WTC11 (cell line): ENCODE data around the gene YY1AP1. TPM values are rescaled to one million over a fixed set of nuclear protein-coding genes. Genes with fewer than 3 reads are reported as not detected.
"Not testable (repeated sequence)": the region's sequence is repeated elsewhere in the genome, so short reads cannot be mapped to it uniquely, and the experiment has no call there.

Source experiments
- ATAC-seq: fragments of 200-7000 bp; cut with Tn5 transposase; 2 replicates; pipeline ENCODE4 v1.10.0; 2021; ENCODE audit warnings: mild to moderate bottlenecking, moderate library complexity
- CTCF ChIA-PET: fragments of 300-600 bp; sonication (Branson Sonifier 250); formaldehyde crosslinking; loops from one replicate; lab custom pipeline; 2021; ENCODE audit warnings: antibody characterized with exemption; lab: Charles Lee
- POLR2A ChIA-PET: fragments of 350-600 bp; sonication (Branson Sonifier 250); formaldehyde crosslinking; loops from one replicate; lab custom pipeline; 2021; ENCODE audit warnings: antibody characterized with exemption; lab: Charles Lee
- DNase-seq: peaks from one replicate; pipeline ENCODE4 v3.0.0; 2021; ENCODE audit warnings: low spot score
- H3K27ac Mint-ChIP-seq: 2 replicates; pipeline ENCODE4 v1.8.0; 2021; ENCODE audit warnings: mixed read lengths
- H3K27me3 Mint-ChIP-seq: 2 replicates; pipeline ENCODE4 v1.8.0; 2021; ENCODE audit warnings: low read depth, mild to moderate bottlenecking, moderate library complexity, mixed read lengths
- H3K36me3 Mint-ChIP-seq: 2 replicates; pipeline ENCODE4 v1.8.0; 2021; ENCODE audit warnings: mixed read lengths
- H3K4me1 Mint-ChIP-seq: 2 replicates; pipeline ENCODE4 v1.8.0; 2022; ENCODE audit warnings: mixed read lengths
- H3K4me3 Mint-ChIP-seq: 2 replicates; pipeline ENCODE4 v1.8.0; 2021; ENCODE audit warnings: mild to moderate bottlenecking, moderate library complexity, mixed read lengths
- H3K9me3 Mint-ChIP-seq: 2 replicates; pipeline ENCODE4 v1.8.0; 2021; ENCODE audit warnings: mixed read lengths
- CREM ChIP-seq: sonication (generic); formaldehyde crosslinking; IDR thresholded peaks from 2 replicates; pipeline ENCODE4 v1.8.1; 2022; ENCODE audit warnings: mild to moderate bottlenecking, missing genetic modification reagents, moderate library complexity
- SP1 ChIP-seq: sonication (generic); formaldehyde crosslinking; conservative IDR thresholded peaks from 2 replicates; pipeline ENCODE4 v1.8.1; 2022; ENCODE audit warnings: missing genetic modification reagents
- total RNA-seq: library from RNA; stranded (reverse); gene quantifications from 3 replicates; pipeline ENCODE4 v1.2.3, GENCODE V29; 2021
- TF ChIP-seq, protein P1 (sequence below): sonication (generic); formaldehyde crosslinking; IDR thresholded peaks from 2 replicates; pipeline ENCODE4 v1.8.1; 2023; ENCODE audit warnings: mild to moderate bottlenecking, missing genetic modification reagents
- TF ChIP-seq, protein P2 (sequence below): sonication (generic); formaldehyde crosslinking; IDR thresholded peaks from 2 replicates; pipeline ENCODE4 v1.8.1; 2022; ENCODE audit warnings: low read depth, mild to moderate bottlenecking, moderate library complexity, missing genetic modification reagents, borderline replicate concordance
- TF ChIP-seq, protein P3 (sequence below): sonication (generic); formaldehyde crosslinking; IDR thresholded peaks from 2 replicates; pipeline ENCODE4 v1.8.0; 2022; ENCODE audit warnings: mild to moderate bottlenecking, missing genetic modification reagents
- TF ChIP-seq, protein P4 (sequence below): fragments of 250-450 bp; sonication (Bioruptor Pico); IDR thresholded peaks from 2 replicates; pipeline ENCODE4 v1.9.0; 2021; ENCODE audit warnings: mild to moderate bottlenecking, borderline replicate concordance
- TF ChIP-seq, protein P5 (sequence below): sonication (generic); formaldehyde crosslinking; IDR thresholded peaks from 2 replicates; pipeline ENCODE4 v1.8.0; 2023; ENCODE audit warnings: missing genetic modification reagents

Gene YY1AP1
- total RNA-seq, 1 experiment from 2014 or later = 45.0 TPM

DNA sequence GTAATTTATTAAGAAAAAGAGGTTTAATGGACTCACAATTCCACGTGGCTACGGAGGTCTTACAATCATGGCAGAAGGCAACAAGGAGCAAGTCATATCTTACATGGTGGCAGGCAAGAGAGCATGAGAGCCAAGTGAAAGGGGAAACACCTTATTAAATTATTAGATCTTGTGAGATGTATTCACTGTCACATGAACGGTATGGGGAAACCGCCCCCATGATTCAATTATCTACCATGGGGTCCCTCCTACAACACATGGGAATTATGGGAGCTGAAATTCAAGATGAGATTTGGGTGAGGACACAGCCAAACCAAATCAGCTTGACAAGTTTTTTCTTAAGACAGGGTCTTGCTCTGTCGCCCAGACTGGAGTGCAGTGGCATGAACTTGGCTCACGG lies 14.6 kb upstream of the YY1AP1 start (continued):
- TF ChIP-seq, protein P1, sequence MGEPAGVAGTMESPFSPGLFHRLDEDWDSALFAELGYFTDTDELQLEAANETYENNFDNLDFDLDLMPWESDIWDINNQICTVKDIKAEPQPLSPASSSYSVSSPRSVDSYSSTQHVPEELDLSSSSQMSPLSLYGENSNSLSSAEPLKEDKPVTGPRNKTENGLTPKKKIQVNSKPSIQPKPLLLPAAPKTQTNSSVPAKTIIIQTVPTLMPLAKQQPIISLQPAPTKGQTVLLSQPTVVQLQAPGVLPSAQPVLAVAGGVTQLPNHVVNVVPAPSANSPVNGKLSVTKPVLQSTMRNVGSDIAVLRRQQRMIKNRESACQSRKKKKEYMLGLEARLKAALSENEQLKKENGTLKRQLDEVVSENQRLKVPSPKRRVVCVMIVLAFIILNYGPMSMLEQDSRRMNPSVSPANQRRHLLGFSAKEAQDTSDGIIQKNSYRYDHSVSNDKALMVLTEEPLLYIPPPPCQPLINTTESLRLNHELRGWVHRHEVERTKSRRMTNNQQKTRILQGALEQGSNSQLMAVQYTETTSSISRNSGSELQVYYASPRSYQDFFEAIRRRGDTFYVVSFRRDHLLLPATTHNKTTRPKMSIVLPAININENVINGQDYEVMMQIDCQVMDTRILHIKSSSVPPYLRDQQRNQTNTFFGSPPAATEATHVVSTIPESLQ (CRISPR knock-in tag) = no peak
- TF ChIP-seq, protein P2, sequence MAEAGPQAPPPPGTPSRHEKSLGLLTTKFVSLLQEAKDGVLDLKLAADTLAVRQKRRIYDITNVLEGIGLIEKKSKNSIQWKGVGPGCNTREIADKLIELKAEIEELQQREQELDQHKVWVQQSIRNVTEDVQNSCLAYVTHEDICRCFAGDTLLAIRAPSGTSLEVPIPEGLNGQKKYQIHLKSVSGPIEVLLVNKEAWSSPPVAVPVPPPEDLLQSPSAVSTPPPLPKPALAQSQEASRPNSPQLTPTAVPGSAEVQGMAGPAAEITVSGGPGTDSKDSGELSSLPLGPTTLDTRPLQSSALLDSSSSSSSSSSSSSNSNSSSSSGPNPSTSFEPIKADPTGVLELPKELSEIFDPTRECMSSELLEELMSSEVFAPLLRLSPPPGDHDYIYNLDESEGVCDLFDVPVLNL (CRISPR knock-in tag) = no peak
- TF ChIP-seq, protein P3, sequence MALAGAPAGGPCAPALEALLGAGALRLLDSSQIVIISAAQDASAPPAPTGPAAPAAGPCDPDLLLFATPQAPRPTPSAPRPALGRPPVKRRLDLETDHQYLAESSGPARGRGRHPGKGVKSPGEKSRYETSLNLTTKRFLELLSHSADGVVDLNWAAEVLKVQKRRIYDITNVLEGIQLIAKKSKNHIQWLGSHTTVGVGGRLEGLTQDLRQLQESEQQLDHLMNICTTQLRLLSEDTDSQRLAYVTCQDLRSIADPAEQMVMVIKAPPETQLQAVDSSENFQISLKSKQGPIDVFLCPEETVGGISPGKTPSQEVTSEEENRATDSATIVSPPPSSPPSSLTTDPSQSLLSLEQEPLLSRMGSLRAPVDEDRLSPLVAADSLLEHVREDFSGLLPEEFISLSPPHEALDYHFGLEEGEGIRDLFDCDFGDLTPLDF (CRISPR knock-in tag) = no peak
- TF ChIP-seq SP1 (CRISPR knock-in tag) = no peak
- TF ChIP-seq, protein P4, sequence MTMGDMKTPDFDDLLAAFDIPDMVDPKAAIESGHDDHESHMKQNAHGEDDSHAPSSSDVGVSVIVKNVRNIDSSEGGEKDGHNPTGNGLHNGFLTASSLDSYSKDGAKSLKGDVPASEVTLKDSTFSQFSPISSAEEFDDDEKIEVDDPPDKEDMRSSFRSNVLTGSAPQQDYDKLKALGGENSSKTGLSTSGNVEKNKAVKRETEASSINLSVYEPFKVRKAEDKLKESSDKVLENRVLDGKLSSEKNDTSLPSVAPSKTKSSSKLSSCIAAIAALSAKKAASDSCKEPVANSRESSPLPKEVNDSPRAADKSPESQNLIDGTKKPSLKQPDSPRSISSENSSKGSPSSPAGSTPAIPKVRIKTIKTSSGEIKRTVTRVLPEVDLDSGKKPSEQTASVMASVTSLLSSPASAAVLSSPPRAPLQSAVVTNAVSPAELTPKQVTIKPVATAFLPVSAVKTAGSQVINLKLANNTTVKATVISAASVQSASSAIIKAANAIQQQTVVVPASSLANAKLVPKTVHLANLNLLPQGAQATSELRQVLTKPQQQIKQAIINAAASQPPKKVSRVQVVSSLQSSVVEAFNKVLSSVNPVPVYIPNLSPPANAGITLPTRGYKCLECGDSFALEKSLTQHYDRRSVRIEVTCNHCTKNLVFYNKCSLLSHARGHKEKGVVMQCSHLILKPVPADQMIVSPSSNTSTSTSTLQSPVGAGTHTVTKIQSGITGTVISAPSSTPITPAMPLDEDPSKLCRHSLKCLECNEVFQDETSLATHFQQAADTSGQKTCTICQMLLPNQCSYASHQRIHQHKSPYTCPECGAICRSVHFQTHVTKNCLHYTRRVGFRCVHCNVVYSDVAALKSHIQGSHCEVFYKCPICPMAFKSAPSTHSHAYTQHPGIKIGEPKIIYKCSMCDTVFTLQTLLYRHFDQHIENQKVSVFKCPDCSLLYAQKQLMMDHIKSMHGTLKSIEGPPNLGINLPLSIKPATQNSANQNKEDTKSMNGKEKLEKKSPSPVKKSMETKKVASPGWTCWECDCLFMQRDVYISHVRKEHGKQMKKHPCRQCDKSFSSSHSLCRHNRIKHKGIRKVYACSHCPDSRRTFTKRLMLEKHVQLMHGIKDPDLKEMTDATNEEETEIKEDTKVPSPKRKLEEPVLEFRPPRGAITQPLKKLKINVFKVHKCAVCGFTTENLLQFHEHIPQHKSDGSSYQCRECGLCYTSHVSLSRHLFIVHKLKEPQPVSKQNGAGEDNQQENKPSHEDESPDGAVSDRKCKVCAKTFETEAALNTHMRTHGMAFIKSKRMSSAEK (CRISPR knock-in tag) = no peak

DNA sequence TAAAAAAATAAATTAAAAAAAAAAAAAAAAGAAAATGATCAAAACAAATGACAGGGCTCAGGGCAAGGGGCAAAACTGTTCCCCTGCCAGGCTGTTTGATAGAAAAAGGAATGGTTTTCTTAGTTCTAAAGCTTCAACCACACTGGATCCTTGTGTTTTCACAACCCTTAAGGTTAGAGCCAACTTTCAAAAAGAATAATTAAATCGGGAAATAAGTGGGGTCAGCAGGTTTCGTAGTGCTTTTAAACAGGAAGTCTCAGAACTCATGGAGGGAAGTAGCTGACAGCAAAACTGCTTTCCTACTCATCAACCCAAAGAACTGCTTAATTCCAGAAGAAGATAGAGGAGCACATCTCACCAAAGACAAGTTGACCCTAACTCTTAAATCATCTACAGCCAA lies 13.1 kb upstream of the YY1AP1 start:
- ATAC-seq, CTCF ChIA-PET, H3K4me3 Mint-ChIP-seq, H3K27me3 Mint-ChIP-seq, POLR2A ChIA-PET, H3K27ac Mint-ChIP-seq, DNase-seq: not testable (repeated sequence)
- H3K4me1 Mint-ChIP-seq = peaks cover 18% of the 10 kb centered on the region
- H3K36me3 Mint-ChIP-seq = peaks cover 35% of the 10 kb centered on the region
- H3K9me3 Mint-ChIP-seq = peaks cover 29% of the 10 kb centered on the region

DNA sequence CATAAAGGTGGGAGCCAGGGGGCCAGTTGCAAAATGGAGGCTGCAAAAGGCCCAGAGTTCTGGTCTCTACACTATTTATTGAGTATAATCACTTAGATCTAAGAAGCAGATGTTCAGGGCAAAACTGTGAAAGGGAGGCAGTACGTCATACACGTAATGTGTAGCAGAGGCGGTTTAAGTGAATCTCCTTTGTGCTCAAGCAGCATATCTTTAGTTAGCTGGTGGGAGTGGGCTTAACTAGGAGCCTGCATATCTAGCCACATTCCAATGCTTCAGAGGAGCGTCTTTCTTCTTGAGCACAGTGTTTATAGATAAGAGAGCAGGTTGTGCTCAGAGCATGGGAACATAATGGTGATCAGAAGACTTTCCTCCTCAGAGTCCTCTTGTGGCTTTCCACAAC lies 10.5 kb upstream of the YY1AP1 start:
- H3K4me1 Mint-ChIP-seq = peaks cover 30% of the 10 kb centered on the region
- H3K4me3 Mint-ChIP-seq, H3K27me3 Mint-ChIP-seq, ATAC-seq, H3K27ac Mint-ChIP-seq, CTCF ChIA-PET, POLR2A ChIA-PET, DNase-seq: not testable (repeated sequence)
- H3K9me3 Mint-ChIP-seq = peaks cover 40% of the 10 kb centered on the region
- H3K36me3 Mint-ChIP-seq = peaks cover 56% of the 10 kb centered on the region

DNA sequence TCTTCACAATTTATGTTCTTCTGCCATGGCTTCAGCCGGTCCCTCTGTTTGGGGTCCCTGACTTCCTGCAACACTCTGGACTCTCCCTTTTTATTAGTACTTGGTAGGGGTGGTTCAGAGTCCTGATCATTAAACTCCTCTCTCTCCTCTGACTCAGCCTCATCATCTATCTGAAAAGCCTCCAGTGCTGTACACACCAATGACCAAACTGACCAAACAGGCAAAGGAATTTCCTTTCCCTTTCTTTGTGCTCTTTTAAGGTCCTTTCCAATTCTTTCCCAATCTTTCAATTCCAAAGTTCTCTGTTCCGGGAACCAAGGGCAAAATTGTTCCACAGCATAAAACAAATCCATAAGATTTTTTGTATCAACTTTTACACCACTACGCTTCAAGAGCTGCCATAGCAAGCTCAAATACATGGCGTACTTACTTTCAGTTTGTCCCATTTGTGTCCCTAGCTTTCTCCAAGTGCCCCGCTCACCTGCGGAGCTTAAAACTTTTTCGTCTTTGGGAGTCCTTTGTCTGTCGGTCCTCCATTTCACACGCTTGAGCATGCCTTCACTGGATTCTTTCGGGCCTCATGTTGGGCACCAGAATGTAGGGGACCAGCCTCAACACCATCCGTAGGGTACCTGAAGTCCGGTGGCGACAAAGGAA lies 9.9 kb upstream of the YY1AP1 start:
- ChIA-PET POLR2A (no interaction called here), CTCF (no interaction called here)
- DNase-seq (no peak), ATAC-seq (no peak)
- Mint-ChIP-seq H3K4me3 (no peak overlapping the region), H3K4me1 (peaks cover 30% of the 10 kb centered on the region), H3K27me3 (no peaks in the 10 kb centered on the region), H3K9me3 (peaks cover 40% of the 10 kb centered on the region), H3K36me3 (peaks cover 56% of the 10 kb centered on the region), H3K27ac (peak overlapping the region; percentile 9; the same call in 1 of the 2 replicates)
- no peak for TF ChIP-seq CREM (CRISPR knock-in tag)
- TF ChIP-seq, protein P5, sequence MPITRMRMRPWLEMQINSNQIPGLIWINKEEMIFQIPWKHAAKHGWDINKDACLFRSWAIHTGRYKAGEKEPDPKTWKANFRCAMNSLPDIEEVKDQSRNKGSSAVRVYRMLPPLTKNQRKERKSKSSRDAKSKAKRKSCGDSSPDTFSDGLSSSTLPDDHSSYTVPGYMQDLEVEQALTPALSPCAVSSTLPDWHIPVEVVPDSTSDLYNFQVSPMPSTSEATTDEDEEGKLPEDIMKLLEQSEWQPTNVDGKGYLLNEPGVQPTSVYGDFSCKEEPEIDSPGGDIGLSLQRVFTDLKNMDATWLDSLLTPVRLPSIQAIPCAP = no peak

DNA sequence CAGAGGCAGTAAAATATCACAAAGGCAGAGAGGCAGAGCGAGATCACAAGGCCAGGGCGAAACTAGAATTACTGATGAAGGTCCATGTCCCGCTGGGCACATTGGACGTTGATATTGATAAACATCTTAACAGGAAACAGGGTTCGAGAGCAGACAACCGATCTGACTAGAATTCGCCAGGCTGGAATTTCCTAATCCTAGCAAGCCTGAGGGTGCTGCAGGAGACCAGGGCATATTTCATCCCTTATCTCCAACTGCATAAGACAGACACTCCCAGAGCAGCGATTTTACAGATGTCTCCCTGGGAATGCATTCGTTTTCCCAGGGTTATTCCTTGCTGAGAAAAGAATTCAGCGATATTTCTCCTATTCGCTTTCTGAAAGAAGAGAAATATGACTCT lies 9.0 kb upstream of the YY1AP1 start:
- CTCF ChIA-PET = interaction anchor here (1.0 kb wide), 1 partner anchor 32 kb away, joined by 4 read pairs; no protein-coding TSS in a partner anchor
- H3K36me3 Mint-ChIP-seq = peaks cover 65% of the 10 kb centered on the region
- POLR2A ChIA-PET, H3K27me3 Mint-ChIP-seq, DNase-seq, H3K4me3 Mint-ChIP-seq, H3K27ac Mint-ChIP-seq, ATAC-seq: not testable (repeated sequence)
- peaks cover 30% of the 10 kb centered on the region for H3K4me1 Mint-ChIP-seq
- H3K9me3 Mint-ChIP-seq = peaks cover 43% of the 10 kb centered on the region
